Measurements from ENCODE around the gene PRAMEF13. TPM values are rescaled to one million over a fixed set of nuclear protein-coding genes. Genes with fewer than 3 reads are reported as not detected.

Gene PRAMEF13
- total RNA-seq = not detected in 2 replicates

GRCh38 chr1:13201309-13201708 is at the start of gene PRAMEF13:
TSS of gene PRAMEF13 (minus strand) at chr1:13201409. CDS start at chr1:13199589, 1,820 bp downstream.

GRCh38 chr1:13225675-13226204 is 24.5 kb upstream of the PRAMEF13 start, which contains the start of gene PRAMEF18:
TSS of gene PRAMEF18 (minus strand) at chr1:13226154. CDS start at chr1:13226106, 48 bp downstream.

GRCh38 chr1:13171548-13171947 is 29.7 kb downstream of the PRAMEF13 start, which contains the start of gene PRAMEF9:
TSS of gene PRAMEF9 (plus strand) at chr1:13171848. CDS start at chr1:13175281, 3,433 bp downstream.

GRCh38 chr1:13165531-13165930 is 35.7 kb downstream of the PRAMEF13 start, which contains the start of gene HNRNPCL4:
TSS of gene HNRNPCL4 (minus strand) at chr1:13165631. CDS start at chr1:13165467, 164 bp downstream.

GRCh38 chr1:13155909-13156308 is 45.3 kb downstream of the PRAMEF13 start, which contains the start of gene PRAMEF26:
TSS of gene PRAMEF26 (minus strand) at chr1:13156009. CDS start at chr1:13153095, 2,914 bp downstream.

Other genes starting within 250 kb of the PRAMEF13 start
- not detected in 2 replicates for gene PRAMEF27, start 144.8 kb downstream of the PRAMEF13 start, total RNA-seq
- gene HNRNPCL3, start 140.6 kb downstream of the PRAMEF13 start, total RNA-seq = not detected in 2 replicates
- not detected in 2 replicates for gene PRAMEF25, start 130.6 kb downstream of the PRAMEF13 start, total RNA-seq
- gene HNRNPCL2, start 84.6 kb downstream of the PRAMEF13 start, total RNA-seq = not detected in 2 replicates
- gene PRAMEF26, start 45.4 kb downstream of the PRAMEF13 start, total RNA-seq = not detected in 2 replicates
- not detected in 2 replicates for gene HNRNPCL4, start 35.8 kb downstream of the PRAMEF13 start, total RNA-seq
- not detected in 2 replicates for gene PRAMEF9, start 29.6 kb downstream of the PRAMEF13 start, total RNA-seq
- not detected in 2 replicates for gene PRAMEF18, start 24.7 kb upstream of the PRAMEF13 start, total RNA-seq
- gene PRAMEF5, start 52.8 kb upstream of the PRAMEF13 start, total RNA-seq = not detected in 2 replicates
- gene PRAMEF8, start 83.7 kb upstream of the PRAMEF13 start, total RNA-seq = not detected in 2 replicates
- gene PRAMEF33, start 102.1 kb upstream of the PRAMEF13 start, total RNA-seq = not detected in 2 replicates
- gene PRAMEF15, start 114.2 kb upstream of the PRAMEF13 start, total RNA-seq = not detected in 2 replicates
- gene PRAMEF14, start 145.7 kb upstream of the PRAMEF13 start, total RNA-seq = not detected in 2 replicates
- gene PRAMEF19, start 170.5 kb upstream of the PRAMEF13 start, total RNA-seq = not detected in 2 replicates
- gene PRAMEF17, start 188.2 kb upstream of the PRAMEF13 start, total RNA-seq = not detected in 2 replicates
- gene PRAMEF20, start 209.0 kb upstream of the PRAMEF13 start, total RNA-seq = not detected in 2 replicates